Muscle of back (tissue), 11 donors: Measurements from ENCODE around the gene ZNF618. TPM values are rescaled to one million over a fixed set of nuclear protein-coding genes. Genes with fewer than 3 reads are reported as not detected.

ENCODE experiments used
- DNase-seq, 3 donors: peaks; one replicate each; pipeline versions ENCODE4 v3.0.0 to v3.0.0-alpha.2; 2013
- polyA plus RNA-seq, 10 donors: library from polyadenylated mRNA; unstranded; fragments of 120-200 nt; gene quantifications; one replicate each; pipeline ENCODE4 v1.2.1, GENCODE V29; 2013; ENCODE audit not compliant: insufficient read length in 10 of 10

The ZNF618 gene
- polyA plus RNA-seq, 10 donors, result 11.8 to 22.7 (median 14.6) TPM

DNA sequence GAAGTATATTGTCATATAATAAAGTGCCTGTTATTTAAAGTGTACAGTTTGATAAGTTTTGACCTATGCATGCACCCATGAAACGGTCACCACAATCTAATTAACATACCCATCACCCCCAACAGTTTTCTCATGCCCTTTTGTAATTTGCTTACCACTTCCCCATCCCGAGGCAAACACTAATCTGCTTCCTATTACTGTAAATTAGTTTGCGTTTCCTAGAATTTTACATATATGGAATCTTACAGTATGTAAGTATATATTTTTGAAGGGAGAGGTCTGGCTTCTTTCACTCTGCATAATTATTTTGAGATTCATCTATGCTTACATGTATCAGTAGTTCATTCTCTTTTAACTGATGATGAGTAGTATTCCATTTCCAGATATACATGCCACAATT, 145.5 kb downstream of the ZNF618 start:
- no peak for DNase-seq

DNA sequence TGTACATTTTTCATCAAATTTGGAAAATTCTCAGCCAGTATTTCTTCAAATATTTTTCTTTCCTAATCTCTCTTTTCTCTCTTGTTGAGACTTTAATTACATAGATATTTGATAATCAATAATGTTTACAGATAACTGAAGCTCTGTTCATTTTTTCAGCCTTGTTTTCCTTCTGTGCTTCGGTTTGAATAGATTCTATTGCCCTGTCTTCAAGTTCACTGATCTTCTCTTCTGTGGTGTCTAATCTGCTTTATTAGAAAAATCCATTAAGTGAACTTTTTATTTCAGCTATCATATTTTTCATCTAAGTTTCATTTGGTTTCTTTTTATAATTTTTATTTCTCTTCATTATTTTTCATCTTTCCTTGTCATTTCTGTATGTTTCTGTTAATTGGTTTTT, 147.9 kb downstream of the ZNF618 start:
- no peak for DNase-seq

DNA sequence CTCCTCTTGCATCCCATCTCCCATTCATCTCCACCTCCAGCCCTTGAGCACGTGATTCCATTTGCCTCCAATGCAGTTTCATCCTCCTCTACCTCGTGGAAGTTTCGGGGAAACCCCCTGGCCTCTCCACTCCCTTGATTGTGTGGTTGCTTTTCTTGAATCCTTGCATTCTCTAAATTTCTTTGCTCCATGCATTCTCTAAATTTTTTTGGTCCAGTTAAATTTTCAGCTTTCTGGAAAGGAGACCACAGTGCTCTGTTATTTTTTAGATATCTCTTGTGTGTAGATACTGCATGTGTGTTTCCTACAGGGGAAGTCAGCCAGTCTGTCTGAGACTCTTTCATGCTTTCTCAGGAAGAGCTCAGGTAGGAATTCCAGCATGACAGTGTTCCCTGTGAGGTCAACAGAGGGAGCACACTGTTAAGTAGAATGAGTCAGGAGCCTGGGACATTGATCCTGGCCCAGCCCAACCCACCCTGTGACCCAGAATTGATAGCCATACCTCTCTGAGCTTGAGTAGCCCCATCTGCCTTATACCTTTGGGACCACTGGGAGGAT, 149.2 kb downstream of the ZNF618 start:
- DNase-seq, result no peak

DNA sequence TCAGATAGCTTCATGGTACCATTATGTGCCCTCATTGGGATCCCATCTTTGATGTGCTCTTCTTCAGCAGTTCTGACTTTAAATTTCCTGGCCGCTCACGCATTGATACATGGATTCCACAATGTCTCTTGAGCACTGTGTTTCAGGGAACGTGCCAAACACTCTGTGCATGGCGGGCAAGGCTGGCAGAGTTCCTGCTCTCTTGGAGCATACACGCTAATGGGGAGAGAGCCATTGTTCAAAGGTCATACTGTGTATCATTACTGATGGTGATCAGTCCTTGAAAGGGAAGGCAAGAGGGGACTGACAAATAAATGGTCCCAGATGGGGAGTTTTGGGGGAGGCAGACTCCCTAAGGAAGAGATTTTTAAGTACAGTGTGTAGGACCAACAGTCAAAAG, 149.7 kb downstream of the ZNF618 start:
- no peak for DNase-seq

DNA sequence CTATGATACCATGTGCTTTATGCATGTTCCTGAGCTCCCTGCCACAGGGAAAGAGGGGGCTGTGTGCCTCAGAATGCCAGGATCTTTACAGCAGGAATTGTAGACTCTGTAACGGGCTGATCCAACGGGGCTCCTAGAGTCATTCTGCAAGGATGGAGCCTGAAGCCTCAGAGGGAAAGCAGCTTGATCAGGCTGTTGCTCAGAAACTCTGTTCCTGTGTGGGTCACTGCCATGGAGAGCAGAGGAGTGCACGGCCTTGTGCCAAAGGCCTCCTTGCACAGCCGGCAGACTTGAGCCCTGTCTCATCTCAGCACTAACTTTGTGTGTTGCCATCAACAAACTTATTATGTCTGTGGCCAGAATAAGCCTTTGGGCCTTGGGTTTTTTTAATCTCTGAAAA, 150.2 kb downstream of the ZNF618 start:
- no peak for DNase-seq

- DNase-seq, result no peak
Observed at GRCh38 chr9:114027159-114027862, 151.2 kb downstream of the ZNF618 start.

DNA sequence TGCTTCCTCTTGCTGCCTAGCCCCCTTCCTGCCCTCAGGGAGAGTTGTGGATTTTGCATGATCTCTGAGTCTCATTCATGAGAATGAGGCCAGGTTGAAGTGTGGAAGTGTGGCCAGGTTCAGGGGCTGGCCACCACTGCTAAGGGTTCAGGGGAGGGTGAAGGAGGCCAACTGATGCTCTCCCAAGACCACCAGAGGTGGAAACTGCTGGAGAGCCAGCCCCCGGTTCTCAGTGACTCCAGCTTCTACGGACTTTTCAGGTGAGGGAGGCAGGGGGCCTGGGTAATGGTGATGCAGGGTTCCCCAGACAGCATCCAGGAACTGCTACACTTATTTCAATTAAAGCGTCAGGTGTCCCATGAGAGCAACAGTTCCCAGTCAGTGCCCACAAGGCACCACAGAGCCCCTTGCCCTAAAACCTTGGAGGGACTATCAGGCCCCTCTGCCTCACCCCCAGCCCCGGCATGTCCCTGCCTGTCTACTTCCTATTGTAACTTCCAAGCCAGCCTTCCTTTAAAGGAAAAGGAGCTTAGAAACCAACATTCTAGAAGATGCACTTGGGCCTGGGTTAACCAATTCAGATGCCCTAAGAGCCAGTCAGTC, 151.9 kb downstream of the ZNF618 start:
- no peak for DNase-seq

DNA sequence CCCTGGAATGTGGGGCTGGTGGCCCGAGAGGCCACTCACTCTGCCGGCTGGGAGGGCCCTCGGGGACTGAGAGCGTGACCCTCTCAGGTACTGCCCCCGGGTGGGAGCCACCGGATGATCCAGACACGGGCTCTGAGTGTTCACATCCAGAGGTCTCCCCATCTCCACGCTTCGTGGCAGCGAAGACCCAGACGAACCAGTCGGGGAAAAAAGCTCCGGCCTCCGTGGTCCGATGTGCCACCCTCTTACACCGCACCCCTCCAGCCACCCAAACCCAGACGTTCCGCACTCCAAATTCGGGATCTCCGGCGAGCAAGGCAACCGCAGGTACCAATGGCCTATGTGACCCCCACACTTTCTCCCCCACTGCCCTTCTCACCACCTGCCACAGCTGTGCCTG, 152.5 kb downstream of the ZNF618 start:
- no peak for DNase-seq

GRCh38 chr9:114029311-114030170, 153.4 kb downstream of the ZNF618 start:
- DNase-seq, result no peak

DNA sequence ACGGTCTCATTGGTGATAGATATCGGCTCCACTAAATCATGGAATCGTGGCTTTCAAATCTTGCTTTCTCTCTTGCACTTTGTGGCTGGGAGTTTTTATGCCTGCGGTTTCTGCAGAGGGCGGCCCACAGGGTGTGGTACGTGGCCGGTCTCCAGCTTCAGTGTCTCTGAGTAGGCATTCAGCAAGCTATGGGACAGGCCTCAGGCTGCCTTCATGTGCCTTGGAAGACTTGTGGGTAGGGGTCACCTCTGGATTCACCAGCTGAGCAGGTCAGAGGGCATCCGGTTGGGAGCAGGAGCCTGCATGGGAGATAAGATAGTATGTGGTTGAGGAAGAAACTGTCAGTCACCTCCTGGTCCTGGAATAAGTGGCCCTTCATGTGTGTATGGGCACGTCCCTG, 154.3 kb downstream of the ZNF618 start:
- DNase-seq, result no peak

DNA sequence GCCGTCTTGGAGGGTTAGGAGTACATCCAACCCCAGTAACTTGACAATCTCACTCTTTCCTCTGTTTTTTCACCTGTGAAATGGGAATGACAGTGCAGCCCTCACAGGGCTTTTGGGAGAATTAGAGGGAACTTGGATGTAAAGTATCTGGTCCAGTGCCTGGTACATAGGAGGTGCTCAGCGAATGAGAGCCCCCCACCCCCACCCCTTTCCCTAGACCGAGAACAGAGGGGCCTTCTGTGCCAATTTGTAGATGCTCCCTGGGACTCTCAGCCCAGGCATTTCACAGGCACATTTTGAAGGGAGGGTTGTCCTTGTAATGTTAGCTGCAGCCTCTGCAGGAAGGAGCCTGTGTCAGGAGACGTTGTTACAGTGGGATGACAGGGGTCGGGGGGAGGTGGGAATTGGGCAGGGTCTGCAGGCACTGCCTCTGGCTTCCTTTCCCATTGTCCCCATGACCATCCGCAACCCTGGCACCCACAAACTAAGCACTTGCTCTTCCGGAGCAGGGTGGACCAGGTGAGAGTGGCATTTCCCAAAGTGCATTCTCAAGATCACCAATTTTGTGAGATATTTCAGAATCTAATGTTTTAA, 155.0 kb downstream of the ZNF618 start:
- DNase-seq, result no peak

DNA sequence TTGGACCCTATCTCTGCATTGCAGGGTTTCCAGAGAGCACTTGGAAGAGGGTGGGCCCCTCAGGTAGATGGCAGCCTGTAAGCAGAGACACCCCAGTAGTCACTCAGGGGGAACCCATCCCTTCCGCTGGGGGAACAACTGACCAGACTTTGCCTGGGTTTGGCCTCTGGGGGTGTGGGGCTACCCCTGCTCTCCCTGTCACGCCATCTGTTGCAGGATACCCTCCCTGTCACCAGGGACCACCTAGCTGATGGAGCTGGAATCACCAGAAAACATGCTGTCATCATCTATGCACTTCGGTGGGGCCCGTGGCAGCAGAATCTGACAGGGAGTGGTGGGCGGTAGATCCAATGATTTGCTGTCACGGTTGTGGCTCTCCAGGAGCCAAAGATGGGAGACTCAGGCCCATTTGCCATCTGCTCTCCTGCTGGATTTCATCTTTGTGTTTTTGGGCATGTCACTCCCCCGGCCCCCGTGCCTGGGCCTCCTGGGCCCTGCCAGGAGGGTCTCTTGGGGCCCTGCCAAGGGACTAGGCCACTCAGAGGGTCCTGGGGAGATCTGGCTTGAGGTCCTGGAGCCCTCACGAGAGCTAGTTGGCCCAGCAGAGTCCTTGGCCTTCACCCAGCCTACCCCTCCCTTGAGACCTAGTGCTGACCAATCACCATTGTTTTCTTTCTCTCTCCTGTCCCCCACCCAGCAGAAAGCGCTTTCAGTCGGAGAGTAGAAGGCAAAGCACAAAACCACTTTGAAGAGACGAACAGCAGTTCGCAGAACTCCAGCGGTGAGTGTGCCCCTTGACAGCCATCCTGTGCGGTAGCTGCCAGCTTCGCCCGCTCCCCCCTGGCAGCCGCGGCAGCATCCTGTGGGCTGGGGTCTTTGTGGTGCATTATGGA, 156.1 kb downstream of the ZNF618 start:
- DNase-seq, result no peak

- peak; percentile 22 to 65 (median 51) for DNase-seq
Observed at GRCh38 chr9:114033397-114034103, 157.4 kb downstream of the ZNF618 start.

DNA sequence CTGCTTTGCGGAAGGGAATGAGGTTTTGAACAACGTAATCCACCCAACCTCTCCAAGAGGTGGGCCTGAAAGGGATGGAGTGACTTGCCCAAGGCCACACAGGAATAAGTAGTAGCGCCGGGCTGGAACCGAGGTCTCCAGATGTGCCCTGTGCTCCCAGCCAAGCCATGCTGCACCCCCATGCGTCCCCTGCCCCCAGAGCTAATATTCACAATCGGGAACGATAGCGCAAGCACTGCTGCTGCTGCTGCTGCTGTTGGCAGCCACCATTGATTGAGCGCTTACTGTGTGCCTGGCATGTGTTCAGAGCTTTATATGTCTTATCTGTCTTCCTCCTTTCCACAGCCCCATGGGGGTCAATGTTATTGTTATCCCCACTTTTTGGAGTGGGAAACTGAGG, 158.1 kb downstream of the ZNF618 start:
- DNase-seq, result no peak

GRCh38 chr9:114034661-114035062, 158.6 kb downstream of the ZNF618 start:
- DNase-seq, result peak in 1 of 3 donors; percentile 23

GRCh38 chr9:114035221-114035844, 159.2 kb downstream of the ZNF618 start:
- peak; percentile 17 to 27 (median 25) for DNase-seq

- DNase-seq, result no peak
Observed at GRCh38 chr9:114035845-114036801, 160.0 kb downstream of the ZNF618 start.

DNA sequence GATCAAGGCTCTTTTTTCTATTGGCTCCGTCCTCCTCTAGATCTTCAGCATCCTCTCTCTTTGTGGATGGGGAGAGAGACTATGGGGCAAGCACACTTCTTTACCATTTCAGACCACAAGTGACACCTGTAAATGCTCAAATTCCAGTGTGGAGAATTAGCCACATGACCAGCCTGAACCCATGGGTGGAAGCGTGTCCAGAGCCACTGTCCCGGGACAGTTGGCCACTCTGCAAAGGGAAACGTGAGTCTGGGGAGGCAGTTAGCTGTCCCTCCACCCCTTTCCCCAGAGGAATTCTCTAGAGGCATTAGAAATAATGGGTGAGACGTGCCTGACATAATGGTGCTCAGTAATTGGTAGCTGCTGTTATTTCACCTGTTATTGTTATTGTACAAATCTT, 161.1 kb downstream of the ZNF618 start:
- no peak for DNase-seq
